Measurements from ENCODE around the gene CD52. TPM values are rescaled to one million over a fixed set of nuclear protein-coding genes. Genes with fewer than 3 reads are reported as not detected.

Gene CD52
- total RNA-seq, 1 experiment from 2014 or later: 2.0 TPM

DNA sequence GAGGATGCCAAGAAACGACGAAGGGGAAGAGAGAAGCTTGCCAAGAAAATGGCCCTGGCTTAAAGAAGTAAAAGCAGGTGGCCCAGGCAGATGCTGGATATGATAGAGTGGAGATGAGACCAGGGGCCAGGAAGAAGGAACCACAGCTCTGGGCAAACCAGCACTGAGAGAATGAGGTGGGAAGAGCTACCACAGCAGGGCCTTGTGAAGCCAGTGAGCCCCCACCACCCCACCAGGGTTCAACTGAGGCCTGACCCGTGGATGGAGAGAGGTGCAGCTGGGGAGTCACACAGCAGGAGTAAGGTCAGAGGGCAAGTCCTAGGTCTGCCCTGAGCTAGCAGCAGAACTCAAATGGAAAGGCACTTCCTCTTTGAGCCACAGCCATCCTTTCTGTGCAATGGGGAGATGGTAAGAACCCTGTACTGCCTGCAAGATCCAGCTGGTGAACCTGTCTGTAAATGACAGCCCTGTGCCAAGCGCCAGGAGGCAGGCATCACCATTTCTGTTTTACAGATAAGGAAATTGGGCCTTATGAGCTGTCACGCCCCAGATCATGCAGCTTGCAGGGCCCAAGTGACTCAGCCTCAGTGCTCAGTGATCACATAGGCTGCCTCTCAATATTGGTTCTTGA lies 29.3 kb upstream of the CD52 start:
- ATAC-seq: no peak
- H3K9me2 ChIP-seq (ENCODE audit: insufficient read depth): no peaks in the 10 kb centered on the region
- POLR2A ChIA-PET: no interaction called here

More for the DNA sequence above, 29.3 kb upstream of the CD52 start:
- no peak overlapping the region for H3K27ac ChIP-seq (ENCODE audit: low read depth, low read length)
- TF ChIP-seq ELF1 (IDR thresholded peaks at IDR 0.05; ENCODE audit: borderline replicate concordance, low read depth) (no peak), ZBTB33 (IDR thresholded peaks at IDR 0.05; ENCODE audit: extremely low read depth, insufficient replicate concordance, low read length) (no peak), YY1 (IDR thresholded peaks at IDR 0.05; ENCODE audit: extremely low read depth, insufficient replicate concordance, low read depth, low read length) (no peak), SP1 (IDR thresholded peaks at IDR 0.05; ENCODE audit: low read depth) (no peak)
- ChIA-PET RAD21 (ENCODE audit: low non-redundant PET in 1 of 2, low total read pairs in 2 of 2, uncharacterized antibody in 2 of 2, unreplicated experiment in 2 of 2) (no interaction called here), CTCF (interaction anchor here (0.9 to 2.3 kb wide), 3 partner anchors 14 to 129 kb away, joined by 3 to 7 read pairs (median 5); no protein-coding TSS in a partner anchor)
- no peak overlapping the region for H3K9ac ChIP-seq (ENCODE audit: low read length)
- intact Hi-C loops (cut with micrococcal nuclease): no loop called here
- peaks cover 22 to 35% of the 10 kb centered on the region in 2 experiments for H3K4me1 ChIP-seq (ENCODE audit: control insufficient read depth in 1 of 2, insufficient read depth in 2 of 2, low read length in 2 of 2)
- no peaks in the 10 kb centered on the region for H3K9me3 ChIP-seq (ENCODE audit: control insufficient read depth in 1 of 2, insufficient read depth in 1 of 2, low read depth in 1 of 2, low read length in 2 of 2)
- no peak for DNase-seq (ENCODE audit: low read depth, low spot score)
- H3K4me3 ChIP-seq (replicated peaks in 1 of 2; ENCODE audit: low read depth in 1 of 2, low read length in 2 of 2): no peak overlapping the region
- no peaks in the 10 kb centered on the region for H3K27me3 ChIP-seq (ENCODE audit: insufficient read depth, low read length)
- no peaks in the 10 kb centered on the region for H3K79me2 ChIP-seq (ENCODE audit: insufficient read depth, low read length)
- BruUV-seq (replicated peaks): no TSS peak
- H3K4me2 ChIP-seq (ENCODE audit: low read length): no peak overlapping the region
- no peaks in the 10 kb centered on the region for H3K36me3 ChIP-seq (ENCODE audit: control insufficient read depth in 1 of 2, insufficient read depth in 2 of 2, low read length in 2 of 2)
- H2AFZ ChIP-seq (ENCODE audit: low read depth, low read length, poor library complexity, severe bottlenecking): no peak overlapping the region
- no peaks in the 10 kb centered on the region for H4K20me1 ChIP-seq (ENCODE audit: insufficient read depth)
